ENCODE results near the gene PRKCD.

GRCh38 chr3:53114011-53114400, 47.0 kb upstream of the PRKCD start:
- TF ChIP-seq CTCF (conservative IDR thresholded peaks at IDR 0.05; ENCODE audit: low read depth, low read length): peak; percentile 92
- TF ChIP-seq RFX5 (IDR thresholded peaks at IDR 0.05; ENCODE audit: low read depth, low read length): no peak
- TF ChIP-seq CHD1 (IDR thresholded peaks at IDR 0.05; ENCODE audit: low read depth, low read length): no peak; the same call in 1 of the 2 replicates
- no peak for TF ChIP-seq RCOR1 (IDR thresholded peaks at IDR 0.05; ENCODE audit: insufficient replicate concordance, low read length)
- no peak for TF ChIP-seq POLR2A (IDR thresholded peaks at IDR 0.05; ENCODE audit: low read depth, low read length)
- TF ChIP-seq RAD21 (IDR thresholded peaks at IDR 0.05; ENCODE audit: low read length): peak; percentile 92
- TF ChIP-seq MXI1 (IDR thresholded peaks at IDR 0.05; ENCODE audit: borderline replicate concordance, low read depth, low read length): no peak
- no peak for TF ChIP-seq FOS (IDR thresholded peaks at IDR 0.05; ENCODE audit: low read depth, low read length)
- TF ChIP-seq CEBPB (IDR thresholded peaks at IDR 0.05; ENCODE audit: low read depth, low read length): no peak
- TF ChIP-seq, protein P1, sequence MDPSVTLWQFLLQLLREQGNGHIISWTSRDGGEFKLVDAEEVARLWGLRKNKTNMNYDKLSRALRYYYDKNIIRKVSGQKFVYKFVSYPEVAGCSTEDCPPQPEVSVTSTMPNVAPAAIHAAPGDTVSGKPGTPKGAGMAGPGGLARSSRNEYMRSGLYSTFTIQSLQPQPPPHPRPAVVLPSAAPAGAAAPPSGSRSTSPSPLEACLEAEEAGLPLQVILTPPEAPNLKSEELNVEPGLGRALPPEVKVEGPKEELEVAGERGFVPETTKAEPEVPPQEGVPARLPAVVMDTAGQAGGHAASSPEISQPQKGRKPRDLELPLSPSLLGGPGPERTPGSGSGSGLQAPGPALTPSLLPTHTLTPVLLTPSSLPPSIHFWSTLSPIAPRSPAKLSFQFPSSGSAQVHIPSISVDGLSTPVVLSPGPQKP (IDR thresholded peaks at IDR 0.05; ENCODE audit: borderline replicate concordance, low read depth, low read length): no peak
- TF ChIP-seq SMC3 (IDR thresholded peaks at IDR 0.05; ENCODE audit: low read depth, low read length): peak; percentile 61
- TF ChIP-seq, protein P2, sequence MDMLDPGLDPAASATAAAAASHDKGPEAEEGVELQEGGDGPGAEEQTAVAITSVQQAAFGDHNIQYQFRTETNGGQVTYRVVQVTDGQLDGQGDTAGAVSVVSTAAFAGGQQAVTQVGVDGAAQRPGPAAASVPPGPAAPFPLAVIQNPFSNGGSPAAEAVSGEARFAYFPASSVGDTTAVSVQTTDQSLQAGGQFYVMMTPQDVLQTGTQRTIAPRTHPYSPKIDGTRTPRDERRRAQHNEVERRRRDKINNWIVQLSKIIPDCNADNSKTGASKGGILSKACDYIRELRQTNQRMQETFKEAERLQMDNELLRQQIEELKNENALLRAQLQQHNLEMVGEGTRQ (IDR thresholded peaks at IDR 0.05; ENCODE audit: low read depth, low read length): no peak
- TF ChIP-seq BHLHE40 (IDR thresholded peaks at IDR 0.05; ENCODE audit: low read depth, low read length): no peak

Data from IMR-90 (cell line).